ENCODE data around the gene CCDC13. TPM values are rescaled to one million over a fixed set of nuclear protein-coding genes. Genes with fewer than 3 reads are reported as not detected.

The CCDC13 gene
- total RNA-seq, 6 experiments from 2014 or later: 1.2 to 2.5 (median 1.6) TPM

GRCh38 chr3:42769477-42770131 lies 3.4 kb downstream of the CCDC13 start:
- Histone ChIP-seq H3K9me3 (no peaks in the 10 kb centered on the region), H3K36me3 (no peaks in the 10 kb centered on the region), H3K4me3 (no peak overlapping the region), H3K4me1 (no peaks in the 10 kb centered on the region), H3K27me3 (no peaks in the 10 kb centered on the region), H3K27ac (no peak overlapping the region)
- TF ChIP-seq POLR2A (IDR thresholded peaks at IDR 0.05): no peak
- TF ChIP-seq, protein P1, sequence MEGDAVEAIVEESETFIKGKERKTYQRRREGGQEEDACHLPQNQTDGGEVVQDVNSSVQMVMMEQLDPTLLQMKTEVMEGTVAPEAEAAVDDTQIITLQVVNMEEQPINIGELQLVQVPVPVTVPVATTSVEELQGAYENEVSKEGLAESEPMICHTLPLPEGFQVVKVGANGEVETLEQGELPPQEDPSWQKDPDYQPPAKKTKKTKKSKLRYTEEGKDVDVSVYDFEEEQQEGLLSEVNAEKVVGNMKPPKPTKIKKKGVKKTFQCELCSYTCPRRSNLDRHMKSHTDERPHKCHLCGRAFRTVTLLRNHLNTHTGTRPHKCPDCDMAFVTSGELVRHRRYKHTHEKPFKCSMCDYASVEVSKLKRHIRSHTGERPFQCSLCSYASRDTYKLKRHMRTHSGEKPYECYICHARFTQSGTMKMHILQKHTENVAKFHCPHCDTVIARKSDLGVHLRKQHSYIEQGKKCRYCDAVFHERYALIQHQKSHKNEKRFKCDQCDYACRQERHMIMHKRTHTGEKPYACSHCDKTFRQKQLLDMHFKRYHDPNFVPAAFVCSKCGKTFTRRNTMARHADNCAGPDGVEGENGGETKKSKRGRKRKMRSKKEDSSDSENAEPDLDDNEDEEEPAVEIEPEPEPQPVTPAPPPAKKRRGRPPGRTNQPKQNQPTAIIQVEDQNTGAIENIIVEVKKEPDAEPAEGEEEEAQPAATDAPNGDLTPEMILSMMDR (IDR thresholded peaks at IDR 0.05): no peak
- DNase-seq (no peak), ATAC-seq (no peak)
- WGBS (ENCODE audit: insufficient coverage, low coverage, low lambda C conversion rate, missing lambda C conversion rate): 80% methylated on average over 2 of the region's 28 CpGs
- intact Hi-C loops (cut with DNase I): no loop called here

GRCh38 chr3:42764561-42765295 lies 8.3 kb downstream of the CCDC13 start:
- H3K27me3 ChIP-seq: no peaks in the 10 kb centered on the region
- ATAC-seq: no peak
- intact Hi-C loops (cut with DNase I): no loop called here
- no peak overlapping the region for H3K27ac ChIP-seq
- H3K4me3 ChIP-seq: no peak overlapping the region
- H3K36me3 ChIP-seq: no peaks in the 10 kb centered on the region
- DNase-seq: no peak
- H3K4me1 ChIP-seq: peaks cover 0 to 32% (median 13%) of the 10 kb centered on the region in 4 donors
- no peaks in the 10 kb centered on the region for H3K9me3 ChIP-seq
- TF ChIP-seq POLR2A (IDR thresholded peaks at IDR 0.05): no peak
- TF ChIP-seq, protein P1 (IDR thresholded peaks at IDR 0.05): no peak
- 69% methylated on average over 3 of the region's 3 CpGs for WGBS (ENCODE audit: insufficient coverage, low coverage, low lambda C conversion rate, missing lambda C conversion rate)

DNA sequence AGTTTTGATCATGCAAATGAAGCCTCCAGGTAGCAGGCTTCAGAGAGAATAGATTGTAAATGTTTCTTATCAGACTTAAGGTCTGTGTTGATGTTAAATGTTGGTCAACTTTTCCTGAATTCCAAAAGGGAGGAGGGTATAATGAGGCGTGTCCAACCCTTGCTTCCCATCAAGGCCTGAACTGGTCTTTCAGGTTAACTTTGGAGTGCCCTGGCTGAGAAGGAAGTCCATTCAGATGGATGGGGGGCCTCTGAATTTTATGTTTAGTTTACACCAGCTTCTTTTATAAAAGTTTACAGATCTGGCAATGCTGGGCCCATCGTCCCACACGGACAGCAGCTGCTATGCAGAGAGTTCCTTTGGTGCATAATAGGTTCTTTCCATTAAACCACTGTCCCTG lies 8.9 kb downstream of the CCDC13 start:
- no peak for ATAC-seq
- H3K4me1 ChIP-seq: peaks cover 0 to 32% (median 13%) of the 10 kb centered on the region in 4 donors
- no peaks in the 10 kb centered on the region for H3K9me3 ChIP-seq
- WGBS (ENCODE audit: insufficient coverage, low coverage, low lambda C conversion rate, missing lambda C conversion rate): 92% methylated on average over 2 of the region's 3 CpGs
- TF ChIP-seq POLR2A (IDR thresholded peaks at IDR 0.05): no peak
- TF ChIP-seq, protein P1 (IDR thresholded peaks at IDR 0.05): no peak
- no peaks in the 10 kb centered on the region for H3K27me3 ChIP-seq
- no peaks in the 10 kb centered on the region for H3K36me3 ChIP-seq
- H3K4me3 ChIP-seq: no peak overlapping the region
- DNase-seq: no peak
- H3K27ac ChIP-seq: no peak overlapping the region
- intact Hi-C loops (cut with DNase I): no loop called here

- Histone ChIP-seq H3K36me3 (no peaks in the 10 kb centered on the region), H3K4me1 (peaks cover 0 to 32% (median 13%) of the 10 kb centered on the region in 4 donors), H3K27me3 (no peaks in the 10 kb centered on the region), H3K9me3 (no peaks in the 10 kb centered on the region), H3K27ac (peak overlapping the region; percentile 9 to 66 (median 63)), H3K4me3 (no peak overlapping the region)
- intact Hi-C loops (cut with DNase I): no loop called here
- DNase-seq (no peak), ATAC-seq (peak; percentile 18 to 35 (median 20))
- WGBS (ENCODE audit: insufficient coverage, low coverage, low lambda C conversion rate, missing lambda C conversion rate): 47% methylated on average over 2 of the region's 2 CpGs
- TF ChIP-seq POLR2A (IDR thresholded peaks at IDR 0.05): no peak
- TF ChIP-seq, protein P1 (IDR thresholded peaks at IDR 0.05): no peak
These were observed 10.0 kb downstream of the CCDC13 start for GRCh38 chr3:42763021-42763420.

Measured in right lobe of liver (tissue), 6 donors.